ENCODE results near the gene DEDD2. TPM values are rescaled to one million over a fixed set of nuclear protein-coding genes. Genes with fewer than 3 reads are reported as not detected.

The DEDD2 gene
- total RNA-seq, 2 donors from 2014 or later: 19.2 to 24.8 TPM

- Histone ChIP-seq H3K36me3 (peaks cover 71% of the 10 kb centered on the region), H3K9me3 (no peaks in the 10 kb centered on the region), H3K27me3 (no peaks in the 10 kb centered on the region), H3K27ac (no peak overlapping the region), H3K4me1 (peaks cover 0 to 25% of the 10 kb centered on the region in 2 donors), H3K4me3 (no peak overlapping the region)
- TF ChIP-seq CTCF (IDR thresholded peaks at IDR 0.05): no peak
- DNase-seq (ENCODE audit: low spot score): no peak
Measured at GRCh38 chr19:42203700-42204099, 13.8 kb downstream of the DEDD2 start.

GRCh38 chr19:42202290-42202880 is 15.1 kb downstream of the DEDD2 start:
- Histone ChIP-seq H3K27me3 (no peaks in the 10 kb centered on the region), H3K27ac (peak overlapping the region in 1 of 2 donors; percentile 40), H3K4me3 (no peak overlapping the region), H3K4me1 (peaks cover 0 to 27% of the 10 kb centered on the region in 2 donors), H3K36me3 (peaks cover 68% of the 10 kb centered on the region), H3K9me3 (no peaks in the 10 kb centered on the region)
- DNase-seq (ENCODE audit: low spot score): no peak
- TF ChIP-seq CTCF (IDR thresholded peaks at IDR 0.05): no peak

GRCh38 chr19:42201489-42202289 is 15.8 kb downstream of the DEDD2 start:
- Histone ChIP-seq H3K4me1 (peaks cover 0 to 27% of the 10 kb centered on the region in 2 donors), H3K4me3 (no peak overlapping the region), H3K36me3 (peaks cover 62% of the 10 kb centered on the region), H3K27me3 (no peaks in the 10 kb centered on the region), H3K27ac (peak overlapping the region; percentile 19 to 40), H3K9me3 (no peaks in the 10 kb centered on the region)
- no peak for TF ChIP-seq CTCF (IDR thresholded peaks at IDR 0.05)
- DNase-seq (ENCODE audit: low spot score): no peak

GRCh38 chr19:42200116-42200715 is 17.3 kb downstream of the DEDD2 start:
- Histone ChIP-seq H3K4me3 (no peak overlapping the region), H3K36me3 (peaks cover 55% of the 10 kb centered on the region), H3K27me3 (no peaks in the 10 kb centered on the region), H3K9me3 (no peaks in the 10 kb centered on the region), H3K4me1 (peaks cover 0 to 27% of the 10 kb centered on the region in 2 donors), H3K27ac (no peak overlapping the region)
- TF ChIP-seq CTCF (IDR thresholded peaks at IDR 0.05): no peak
- DNase-seq (ENCODE audit: low spot score): no peak

GRCh38 chr19:42199440-42200115 is 17.9 kb downstream of the DEDD2 start:
- Histone ChIP-seq H3K4me1 (peaks cover 0 to 27% of the 10 kb centered on the region in 2 donors), H3K4me3 (no peak overlapping the region), H3K27me3 (no peaks in the 10 kb centered on the region), H3K27ac (peak overlapping the region; percentile 17 to 18), H3K9me3 (no peaks in the 10 kb centered on the region), H3K36me3 (peaks cover 49% of the 10 kb centered on the region)
- no peak for TF ChIP-seq CTCF (IDR thresholded peaks at IDR 0.05)
- DNase-seq (ENCODE audit: low spot score): no peak
